ENCODE measurements around the gene KRT17. TPM values are rescaled to one million over a fixed set of nuclear protein-coding genes. Genes with fewer than 3 reads are reported as not detected.
"Not testable (repeated sequence)": the region's sequence is repeated elsewhere in the genome, so short reads cannot be mapped to it uniquely, and the experiment has no call there.

KRT17 gene
- total RNA-seq, 1 experiment from 2014 or later, result not detected

DNA sequence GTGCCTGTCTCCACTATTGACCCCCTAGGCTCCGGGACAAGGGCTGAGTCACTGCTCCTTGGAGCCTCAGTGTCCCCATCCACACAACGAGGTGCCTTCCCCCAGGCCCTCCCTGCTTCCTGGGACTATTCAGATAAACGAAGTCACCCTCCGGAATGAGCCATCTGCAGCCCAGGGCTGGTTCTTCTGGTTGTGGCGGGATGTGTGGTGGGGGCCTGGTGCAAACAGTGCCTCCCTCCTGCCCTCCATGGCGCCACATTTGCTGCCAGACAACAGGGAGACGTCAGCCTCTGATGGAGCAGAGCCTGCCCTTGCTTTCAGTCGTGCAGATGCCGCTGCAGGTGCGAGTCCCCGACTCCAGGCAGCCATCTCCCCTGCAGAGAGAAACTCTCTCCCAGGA lies 6.7 kb downstream of the KRT17 start:
- DNase-seq, result no peak
- Histone ChIP-seq H3K9me3 (no peaks in the 10 kb centered on the region), H3K27me3 (no peaks in the 10 kb centered on the region), H3K4me3 (no peak overlapping the region), H3K36me3 (no peaks in the 10 kb centered on the region)

DNA sequence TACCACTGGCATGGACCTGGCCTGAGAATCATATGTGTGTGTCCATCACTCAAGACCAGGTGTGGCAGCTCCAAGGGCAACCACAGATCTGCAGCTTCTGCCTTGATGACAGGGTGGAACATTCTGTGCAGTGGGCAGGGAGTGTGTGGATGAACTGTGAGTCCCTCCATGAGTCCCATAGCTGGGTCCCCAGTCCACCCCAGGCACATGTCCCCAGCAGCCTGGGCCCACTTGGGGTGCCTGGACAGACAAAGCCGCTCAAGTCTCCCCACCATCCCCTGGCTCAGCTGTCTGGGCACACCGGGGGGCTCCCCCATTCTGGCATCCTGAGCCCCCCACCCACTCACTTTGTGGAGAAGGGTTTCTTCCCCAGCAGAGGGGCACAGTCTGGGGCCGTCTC lies 7.2 kb downstream of the KRT17 start:
- H3K36me3 ChIP-seq, result no peaks in the 10 kb centered on the region
- no peaks in the 10 kb centered on the region for H3K9me3 ChIP-seq
- DNase-seq, result no peak
- no peaks in the 10 kb centered on the region for H3K27me3 ChIP-seq
- no peak overlapping the region for H3K4me3 ChIP-seq

DNA sequence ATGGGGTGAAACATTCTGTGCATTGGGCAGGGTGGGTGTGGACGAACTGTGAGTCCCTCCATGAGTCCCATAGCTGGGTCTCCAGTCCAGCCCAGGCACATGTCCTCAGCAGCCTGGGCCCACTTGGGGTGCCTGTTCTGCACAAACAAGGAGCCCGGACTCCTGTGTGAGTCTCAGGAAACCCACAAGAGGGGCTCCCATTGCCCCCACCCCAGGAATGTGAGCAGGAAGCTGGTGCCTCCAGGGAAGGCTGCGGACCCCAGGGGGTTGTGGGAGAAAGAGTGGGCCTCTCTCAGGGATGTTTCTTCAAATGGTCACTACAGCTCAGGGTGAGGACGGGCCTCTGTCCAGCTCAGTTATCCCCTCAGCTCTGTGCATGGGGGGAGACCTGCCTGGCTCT lies 7.9 kb downstream of the KRT17 start:
- H3K4me3 ChIP-seq, H3K9me3 ChIP-seq, H3K27me3 ChIP-seq, H3K36me3 ChIP-seq, DNase-seq: not testable (repeated sequence)

DNA sequence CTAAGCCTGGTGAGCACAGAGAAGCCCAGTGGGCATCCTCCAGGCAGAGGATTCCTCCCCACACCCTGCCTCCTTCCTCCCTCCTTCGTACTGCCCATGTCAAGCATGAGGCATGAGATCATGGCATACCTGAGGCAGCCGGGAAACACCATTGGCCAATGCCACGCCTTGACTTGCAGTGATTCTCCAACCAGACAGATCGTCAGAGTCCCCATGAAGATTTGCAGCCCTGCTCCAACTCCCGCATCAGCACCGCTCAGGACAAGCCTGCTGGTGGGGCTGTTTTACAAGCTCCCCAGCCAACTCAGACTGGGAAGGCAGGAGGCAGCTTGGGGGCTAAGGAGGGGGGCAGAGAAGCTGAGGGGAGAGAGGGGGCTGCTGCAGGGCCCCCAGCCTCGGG lies 8.9 kb downstream of the KRT17 start:
- Histone ChIP-seq H3K27me3 (no peaks in the 10 kb centered on the region), H3K4me3 (no peak overlapping the region), H3K9me3 (no peaks in the 10 kb centered on the region), H3K36me3 (no peaks in the 10 kb centered on the region)
- DNase-seq, result no peak

DNA sequence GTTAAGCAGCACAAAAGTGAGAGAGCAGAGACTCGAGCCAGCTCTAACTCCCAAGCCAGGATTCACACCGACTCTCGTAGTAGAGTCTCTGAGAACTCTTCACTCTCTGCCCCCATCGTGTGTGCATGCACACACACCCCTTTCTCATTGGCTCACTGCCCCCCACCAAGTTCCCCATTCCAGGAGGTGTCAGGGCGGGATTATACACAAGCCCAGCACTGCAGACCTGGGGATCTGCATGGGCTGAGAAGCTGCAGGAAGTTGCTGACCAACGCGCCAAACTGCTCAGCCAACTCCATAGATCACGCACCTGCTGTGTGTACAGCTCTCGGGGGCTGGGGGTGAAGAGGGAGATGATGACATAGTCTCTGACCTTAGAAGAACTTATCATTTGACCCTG lies 9.6 kb downstream of the KRT17 start:
- H3K36me3 ChIP-seq, H3K4me3 ChIP-seq, H3K9me3 ChIP-seq, DNase-seq, H3K27me3 ChIP-seq: not testable (repeated sequence)

DNA sequence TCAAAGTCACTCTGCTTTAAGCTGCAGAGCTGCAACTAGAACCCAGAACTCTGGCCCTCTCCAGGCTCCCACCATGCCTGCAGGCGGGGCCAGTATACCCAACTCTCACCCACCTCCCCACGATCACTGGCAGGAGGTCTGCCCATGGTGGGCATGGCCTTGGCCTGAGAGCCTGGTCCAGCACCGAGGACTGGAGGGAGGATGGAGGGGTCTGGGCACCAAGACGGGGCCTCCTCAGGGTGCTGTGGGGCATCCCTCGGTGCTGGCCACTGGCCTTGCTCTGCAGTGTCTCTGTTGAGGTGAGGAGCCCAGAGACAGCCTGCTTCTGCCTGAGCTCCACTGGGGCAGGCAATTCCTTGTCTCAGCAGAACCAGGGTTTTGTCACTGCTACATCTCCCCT lies 10.3 kb downstream of the KRT17 start:
- Histone ChIP-seq H3K27me3 (no peaks in the 10 kb centered on the region), H3K9me3 (no peaks in the 10 kb centered on the region), H3K4me3 (no peak overlapping the region), H3K36me3 (no peaks in the 10 kb centered on the region)
- DNase-seq, result no peak

DNA sequence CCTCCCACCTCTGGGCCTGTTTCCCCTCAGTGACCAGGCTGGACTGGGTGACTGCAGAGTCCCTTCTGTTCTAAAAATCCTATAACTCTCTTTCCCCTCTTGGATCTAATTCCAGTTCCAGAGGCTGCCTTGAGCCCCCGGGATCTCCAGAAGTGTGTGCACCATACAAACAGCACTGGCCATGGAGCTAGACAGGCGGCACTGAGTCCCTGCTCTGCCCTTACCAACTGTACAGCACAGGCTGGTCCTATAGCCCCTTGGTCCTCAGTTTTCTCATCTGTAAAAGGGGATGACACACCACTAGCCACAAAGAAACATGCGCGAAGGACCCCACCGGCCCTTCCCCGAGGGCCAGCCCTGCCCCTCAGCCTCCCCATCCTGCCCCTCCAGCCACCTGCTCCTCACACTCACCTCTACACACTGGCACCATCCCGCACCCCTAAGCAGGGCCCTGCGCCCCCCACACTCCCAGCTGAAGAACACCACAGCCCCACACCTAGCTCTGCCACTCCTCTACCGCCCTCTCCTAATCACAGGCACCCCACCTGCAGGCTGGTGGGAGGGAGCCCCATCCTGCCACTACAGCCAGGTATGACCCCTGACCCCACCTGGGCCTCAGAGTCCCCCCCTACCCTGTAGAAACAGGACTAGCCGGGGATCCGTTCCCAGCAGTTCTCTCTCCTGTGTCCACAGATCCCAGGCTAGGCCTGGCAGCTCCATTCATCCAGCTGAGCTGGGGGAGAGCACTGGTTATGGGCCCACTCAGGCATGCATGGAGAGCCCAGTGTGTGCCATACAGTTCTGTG lies 10.9 kb downstream of the KRT17 start:
- DNase-seq, result no peak
- H3K36me3 ChIP-seq, result no peaks in the 10 kb centered on the region
- no peaks in the 10 kb centered on the region for H3K27me3 ChIP-seq
- H3K4me3 ChIP-seq, result no peak overlapping the region
- H3K9me3 ChIP-seq, result no peaks in the 10 kb centered on the region

DNA sequence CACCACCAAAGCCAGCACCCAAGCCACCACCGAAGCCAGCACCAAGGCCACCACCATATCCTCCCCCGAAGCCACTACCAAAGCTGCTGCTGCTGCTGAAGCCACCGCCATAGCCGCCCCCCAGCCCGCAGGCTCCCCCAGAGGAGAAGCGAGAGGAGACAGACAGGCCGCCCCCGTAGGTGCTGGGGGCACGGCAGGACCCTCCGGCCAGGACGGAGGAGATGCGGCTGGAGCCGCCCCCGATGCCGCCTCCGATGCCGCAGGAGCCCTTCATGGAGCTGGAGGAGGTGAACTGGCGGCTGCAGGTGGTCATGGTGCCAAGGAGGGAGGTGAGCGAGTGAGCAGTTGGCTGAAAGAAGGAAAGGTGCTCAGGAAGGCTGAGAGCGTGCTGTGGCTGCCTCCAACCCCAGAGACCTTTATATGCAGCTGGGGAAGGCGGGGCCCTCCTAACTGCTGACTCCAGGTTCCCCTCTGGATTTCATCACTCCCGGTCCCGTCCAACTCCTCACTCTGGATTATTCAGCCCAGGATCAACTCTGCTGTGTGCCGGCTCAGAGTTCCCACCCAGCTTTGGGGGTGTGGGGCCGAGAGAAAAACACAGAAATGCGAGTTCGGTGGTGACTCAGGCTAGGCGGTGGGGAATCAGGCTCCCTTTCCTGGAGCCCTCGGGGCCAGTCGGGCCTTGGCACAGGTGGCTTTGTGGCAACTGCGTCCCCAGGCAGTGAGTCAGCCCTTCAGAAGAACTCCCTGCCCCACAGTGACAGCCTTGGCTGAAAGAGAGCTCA lies 11.8 kb downstream of the KRT17 start, which contains the start of gene KRT16:
TSS of gene KRT16 (minus strand) at position 392 of the 785 bp plus-strand sequence. CDS start at position 313, 79 bp downstream.
- H3K36me3 ChIP-seq, H3K4me3 ChIP-seq, H3K27me3 ChIP-seq, H3K9me3 ChIP-seq: not testable (repeated sequence)
- peak; percentile 63 for DNase-seq

DNA sequence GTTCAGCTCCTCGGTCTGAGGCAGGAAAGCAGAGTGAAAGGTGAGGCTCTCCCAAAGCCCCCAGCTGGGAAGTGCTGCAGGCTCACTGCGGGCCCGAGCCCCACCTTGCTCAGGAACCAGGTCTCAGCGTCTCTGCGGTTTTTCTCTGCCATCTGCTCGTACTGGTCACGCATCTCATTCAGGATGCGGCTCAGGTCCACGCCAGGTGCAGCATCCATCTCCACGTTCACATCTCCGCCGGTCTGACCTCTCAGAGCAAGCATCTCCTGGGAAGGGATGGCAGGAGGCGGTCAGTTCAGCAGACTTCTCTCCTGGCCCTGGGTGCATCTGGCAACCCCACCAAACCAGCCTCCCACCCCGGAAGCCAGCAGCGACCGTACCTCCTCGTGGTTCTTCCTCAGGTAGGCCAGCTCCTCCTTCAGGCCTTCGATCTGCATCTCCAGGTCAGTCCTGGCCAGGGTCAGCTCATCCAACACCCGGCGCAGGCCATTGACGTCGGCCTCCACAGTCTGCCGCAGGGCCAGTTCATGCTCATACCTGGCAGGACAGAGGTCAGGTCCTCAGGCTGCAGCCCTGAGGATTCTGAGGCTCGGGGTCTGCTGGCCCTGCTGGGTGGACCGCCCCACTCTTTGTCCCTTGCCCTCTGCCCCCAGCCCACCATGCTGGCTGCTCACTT lies 13.3 kb downstream of the KRT17 start:
- H3K9me3 ChIP-seq, result 0 out of 2 replicates have a peak, but pooled peaks cover 2% of the 10 kb centered on the region
- DNase-seq, result no peak
- no peaks in the 10 kb centered on the region for H3K36me3 ChIP-seq
- no peak overlapping the region for H3K4me3 ChIP-seq
- H3K27me3 ChIP-seq, result no peaks in the 10 kb centered on the region

DNA sequence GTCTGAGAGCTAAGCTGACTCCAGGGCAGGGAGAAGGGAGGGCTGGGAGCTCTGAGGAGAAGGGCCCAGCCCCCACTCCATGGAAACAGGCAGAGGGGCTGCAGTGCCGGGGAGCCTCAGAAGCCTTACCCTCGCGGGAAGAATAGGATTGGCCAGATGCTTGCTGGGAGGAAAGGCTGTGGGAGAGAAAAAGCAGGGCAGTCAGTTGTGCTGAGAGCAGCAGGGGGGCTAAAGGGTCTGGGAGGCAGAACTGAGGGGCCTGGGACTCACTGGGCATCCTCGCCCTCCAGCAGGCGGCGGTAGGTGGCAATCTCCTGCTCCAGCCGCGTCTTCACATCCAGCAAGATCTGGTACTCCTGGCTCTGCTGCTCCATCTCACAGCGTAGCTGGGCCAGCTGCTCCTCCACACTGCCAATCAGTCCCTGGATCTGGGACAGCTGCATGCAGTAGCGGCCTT lies 14.3 kb downstream of the KRT17 start:
- DNase-seq, H3K27me3 ChIP-seq, H3K4me3 ChIP-seq, H3K9me3 ChIP-seq, H3K36me3 ChIP-seq: not testable (repeated sequence)

DNA sequence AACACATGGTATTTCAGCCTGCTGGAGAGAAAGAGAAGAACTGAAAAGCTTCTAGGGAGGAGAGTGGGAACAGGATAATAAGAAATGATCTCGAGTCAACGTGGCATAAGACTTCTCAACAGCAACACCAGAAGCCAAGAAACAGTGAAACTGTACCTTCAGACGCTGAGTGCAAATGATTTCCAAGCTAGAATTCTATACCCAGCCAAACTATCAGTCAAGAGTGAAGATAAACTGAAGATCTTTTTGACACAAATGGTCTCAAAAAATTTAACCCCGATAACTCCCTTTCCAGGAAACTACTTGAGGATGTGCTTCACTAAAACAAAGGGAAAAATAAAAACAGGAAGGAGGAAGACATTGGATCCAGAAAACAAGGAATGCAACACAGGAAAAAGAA lies 17.4 kb downstream of the KRT17 start:
- H3K4me3 ChIP-seq, DNase-seq, H3K36me3 ChIP-seq, H3K27me3 ChIP-seq, H3K9me3 ChIP-seq: not testable (repeated sequence)

DNA sequence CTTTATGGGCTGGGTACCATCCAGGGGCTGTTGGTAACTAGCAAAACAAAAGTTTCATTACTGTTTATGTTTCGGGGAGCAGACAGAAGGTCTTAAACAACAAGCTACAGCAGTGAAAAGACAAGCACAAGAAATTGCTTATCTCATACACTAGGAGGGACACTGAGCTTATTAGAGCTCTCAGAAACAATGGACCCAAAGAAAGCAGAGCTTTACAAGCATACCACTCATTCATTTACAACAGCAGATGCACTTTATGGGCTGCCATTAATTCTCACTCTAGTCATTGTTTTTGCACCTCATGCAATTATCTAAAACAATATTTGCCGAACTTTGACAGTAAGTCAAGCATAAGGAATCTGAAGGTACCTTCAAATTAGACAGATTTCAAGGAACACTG lies 21.9 kb downstream of the KRT17 start:
- H3K9me3 ChIP-seq, result 0 out of 2 replicates have a peak, but pooled peaks cover 2% of the 10 kb centered on the region
- DNase-seq, result no peak
- no peak overlapping the region for H3K4me3 ChIP-seq
- H3K27me3 ChIP-seq, result no peaks in the 10 kb centered on the region
- no peaks in the 10 kb centered on the region for H3K36me3 ChIP-seq

DNA sequence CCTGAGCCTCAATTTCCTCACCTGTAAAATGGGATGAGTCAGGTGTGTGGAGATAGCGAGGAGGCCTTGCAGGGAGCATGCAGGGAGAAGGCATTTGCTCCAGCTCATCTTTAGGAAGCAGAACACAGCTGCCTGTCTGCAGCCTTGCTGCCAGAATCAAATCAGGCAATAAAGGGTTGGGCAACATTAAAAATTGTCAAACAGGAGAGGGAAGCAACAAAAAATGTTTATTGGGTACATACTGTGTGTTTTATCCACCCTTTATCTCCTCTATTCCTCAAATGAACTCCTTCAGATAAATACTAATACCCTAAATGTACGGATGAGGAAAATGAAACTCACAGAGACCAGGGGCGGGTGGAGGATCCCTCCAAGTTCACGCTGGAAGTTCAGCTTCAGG lies 24.1 kb downstream of the KRT17 start:
- DNase-seq, result no peak
- no peaks in the 10 kb centered on the region for H3K9me3 ChIP-seq
- no peaks in the 10 kb centered on the region for H3K36me3 ChIP-seq
- H3K27me3 ChIP-seq, result no peaks in the 10 kb centered on the region
- no peak overlapping the region for H3K4me3 ChIP-seq

DNA sequence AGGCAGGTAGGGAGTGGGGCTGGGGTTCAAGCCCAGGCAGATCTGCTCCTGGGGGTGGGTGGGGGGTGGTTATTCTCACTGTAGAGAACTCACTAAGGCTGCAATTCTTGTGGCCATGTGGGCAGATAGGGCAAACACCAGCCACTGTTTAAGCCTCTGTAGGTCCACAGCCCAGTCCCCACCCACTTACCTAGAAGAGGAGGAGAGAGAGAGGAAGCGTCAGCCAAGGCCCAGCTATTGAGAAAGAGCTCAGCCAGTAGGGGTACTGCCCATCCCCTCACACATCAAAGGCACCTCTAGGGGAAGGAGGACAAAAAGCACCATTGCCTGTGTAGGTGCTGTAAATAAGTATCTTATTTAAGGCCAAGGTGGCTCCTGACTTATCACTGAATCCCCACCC lies 24.7 kb downstream of the KRT17 start:
- no peaks in the 10 kb centered on the region for H3K9me3 ChIP-seq
- no peaks in the 10 kb centered on the region for H3K36me3 ChIP-seq
- no peaks in the 10 kb centered on the region for H3K27me3 ChIP-seq
- no peak for DNase-seq
- no peak overlapping the region for H3K4me3 ChIP-seq

DNA sequence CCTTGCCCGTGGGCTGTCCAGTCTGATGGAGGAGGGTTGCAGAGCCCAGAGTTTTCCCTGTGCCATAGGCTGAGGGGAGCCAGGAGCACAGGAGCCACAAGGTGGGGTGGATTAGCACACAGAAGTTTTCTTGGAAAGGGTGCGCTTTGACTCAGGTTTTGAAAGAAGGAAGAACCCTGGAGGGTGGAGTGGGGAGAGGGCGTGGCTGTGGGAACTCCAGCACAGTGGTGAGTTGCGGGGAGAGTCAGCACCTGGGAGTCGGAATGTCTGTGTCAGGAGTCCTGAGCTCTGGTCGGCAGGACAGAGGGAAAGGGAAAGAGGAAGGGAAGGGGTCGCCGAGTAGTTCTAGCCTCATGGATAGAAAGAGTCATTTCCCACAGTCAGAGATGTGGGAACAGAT lies 28.8 kb downstream of the KRT17 start:
- no peaks in the 10 kb centered on the region for H3K36me3 ChIP-seq
- no peak overlapping the region for H3K4me3 ChIP-seq
- no peak for DNase-seq
- no peaks in the 10 kb centered on the region for H3K9me3 ChIP-seq
- no peaks in the 10 kb centered on the region for H3K27me3 ChIP-seq

DNA sequence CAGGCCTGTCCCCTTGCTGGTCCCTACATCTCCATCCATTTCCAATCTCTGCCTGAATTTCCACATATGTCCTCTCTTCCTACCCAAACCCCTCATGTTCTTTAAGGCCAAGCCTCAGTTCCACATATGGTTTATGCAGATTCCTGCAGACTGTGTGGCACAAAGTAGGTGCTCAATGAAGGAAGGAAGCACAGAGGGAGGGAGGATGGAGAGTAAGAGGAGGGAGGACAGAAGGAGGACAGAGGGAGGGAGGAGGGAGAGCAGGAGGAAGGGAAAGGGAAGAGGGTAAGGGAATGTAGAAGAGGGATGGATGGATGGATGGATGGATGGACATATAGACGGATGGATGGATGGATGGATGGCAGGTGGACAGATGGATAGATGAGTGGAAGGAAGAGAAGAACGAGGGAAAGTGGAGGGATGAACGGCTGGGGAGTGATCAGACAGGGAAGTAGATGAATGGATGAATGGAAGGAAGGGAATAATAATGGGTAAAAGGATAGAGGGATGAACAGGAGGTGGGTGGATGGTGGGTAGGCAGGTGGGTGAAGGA lies 29.9 kb downstream of the KRT17 start:
- DNase-seq, result no peak
- no peaks in the 10 kb centered on the region for H3K36me3 ChIP-seq
- no peaks in the 10 kb centered on the region for H3K9me3 ChIP-seq
- H3K27me3 ChIP-seq, result no peaks in the 10 kb centered on the region
- no peak overlapping the region for H3K4me3 ChIP-seq

Measured in MG63 (cell line).